ENCODE data around the gene INSC. TPM values are rescaled to one million over a fixed set of nuclear protein-coding genes. Genes with fewer than 3 reads are reported as not detected.

The INSC gene
- total and polyA plus RNA-seq, 2 experiments from 2014 or later = 0.10 TPM; not detected in 1

GRCh38 chr11:15142838-15143237 is 28.1 kb downstream of the INSC start:
- H2AFZ ChIP-seq = no peak overlapping the region
- WGBS (ENCODE audit: low lambda C conversion rate, missing lambda C conversion rate) = 79% methylated on average over 7 of the region's 7 CpGs
- no peak for DNase-seq (ENCODE audit: low spot score)
- H4K20me1 ChIP-seq (ENCODE audit: insufficient read depth, poor library complexity, severe bottlenecking) = no peaks in the 10 kb centered on the region
- H3K4me3 ChIP-seq = no peak overlapping the region
- no peaks in the 10 kb centered on the region for H3K36me3 ChIP-seq (replicated peaks; ENCODE audit: insufficient read depth, low read depth)
- no peaks in the 10 kb centered on the region for H3K9me3 ChIP-seq (ENCODE audit: low read depth)
- H3K27ac ChIP-seq = no peak overlapping the region
- no peaks in the 10 kb centered on the region for H3K4me1 ChIP-seq (ENCODE audit: insufficient read depth)
- TF ChIP-seq CTCF (IDR thresholded peaks at IDR 0.05; ENCODE audit: poor library complexity) (no peak), EZH2phosphoT487 (IDR thresholded peaks at IDR 0.05; ENCODE audit: low read depth, severe bottlenecking, unreplicated experiment) (no peak), EZH2 (IDR thresholded peaks at IDR 0.05; ENCODE audit: borderline replicate concordance) (no peak)
- H3K79me2 ChIP-seq = no peaks in the 10 kb centered on the region
- H3K9me2 ChIP-seq (replicated peaks; ENCODE audit: insufficient read depth) = no peaks in the 10 kb centered on the region
- no peaks in the 10 kb centered on the region for H3K27me3 ChIP-seq
- no peak overlapping the region for H3K4me2 ChIP-seq

- Histone ChIP-seq H3K36me3 (replicated peaks; ENCODE audit: insufficient read depth, low read depth) (no peaks in the 10 kb centered on the region), H3K27ac (no peak overlapping the region), H3K9me2 (replicated peaks; ENCODE audit: insufficient read depth) (no peaks in the 10 kb centered on the region), H3K79me2 (no peaks in the 10 kb centered on the region), H3K4me2 (no peak overlapping the region), H3K9me3 (ENCODE audit: low read depth) (no peaks in the 10 kb centered on the region), H3K4me1 (ENCODE audit: insufficient read depth) (no peaks in the 10 kb centered on the region), H3K4me3 (no peak overlapping the region), H4K20me1 (ENCODE audit: insufficient read depth, poor library complexity, severe bottlenecking) (no peaks in the 10 kb centered on the region), H3K27me3 (no peaks in the 10 kb centered on the region), H2AFZ (no peak overlapping the region)
- TF ChIP-seq EZH2phosphoT487 (IDR thresholded peaks at IDR 0.05; ENCODE audit: low read depth, severe bottlenecking, unreplicated experiment) = no peak
- TF ChIP-seq CTCF (IDR thresholded peaks at IDR 0.05; ENCODE audit: poor library complexity) = no peak
- TF ChIP-seq EZH2 (IDR thresholded peaks at IDR 0.05; ENCODE audit: borderline replicate concordance) = no peak
- no peak for DNase-seq (ENCODE audit: low spot score)
Observed at GRCh38 chr11:15143855-15144254, 29.1 kb downstream of the INSC start.

GRCh38 chr11:15144347-15144746 is 29.6 kb downstream of the INSC start:
- H3K27me3 ChIP-seq = no peaks in the 10 kb centered on the region
- no peak overlapping the region for H3K4me3 ChIP-seq
- no peaks in the 10 kb centered on the region for H4K20me1 ChIP-seq (ENCODE audit: insufficient read depth, poor library complexity, severe bottlenecking)
- no peak overlapping the region for H2AFZ ChIP-seq
- no peaks in the 10 kb centered on the region for H3K4me1 ChIP-seq (ENCODE audit: insufficient read depth)
- WGBS (ENCODE audit: low lambda C conversion rate, missing lambda C conversion rate) = 80% methylated on average over 1 of the region's 1 CpG
- H3K9me3 ChIP-seq (ENCODE audit: low read depth) = no peaks in the 10 kb centered on the region
- DNase-seq (ENCODE audit: low spot score) = no peak
- TF ChIP-seq EZH2phosphoT487 (IDR thresholded peaks at IDR 0.05; ENCODE audit: low read depth, severe bottlenecking, unreplicated experiment) (no peak), CTCF (IDR thresholded peaks at IDR 0.05; ENCODE audit: poor library complexity) (no peak), EZH2 (IDR thresholded peaks at IDR 0.05; ENCODE audit: borderline replicate concordance) (no peak)
- no peak overlapping the region for H3K4me2 ChIP-seq
- no peaks in the 10 kb centered on the region for H3K79me2 ChIP-seq
- no peaks in the 10 kb centered on the region for H3K36me3 ChIP-seq (replicated peaks; ENCODE audit: insufficient read depth, low read depth)
- no peak overlapping the region for H3K27ac ChIP-seq
- no peaks in the 10 kb centered on the region for H3K9me2 ChIP-seq (replicated peaks; ENCODE audit: insufficient read depth)

- Histone ChIP-seq H2AFZ (no peak overlapping the region), H3K4me2 (no peak overlapping the region), H3K9me3 (ENCODE audit: low read depth) (no peaks in the 10 kb centered on the region), H3K4me1 (ENCODE audit: insufficient read depth) (no peaks in the 10 kb centered on the region), H3K9me2 (replicated peaks; ENCODE audit: insufficient read depth) (no peaks in the 10 kb centered on the region), H4K20me1 (ENCODE audit: insufficient read depth, poor library complexity, severe bottlenecking) (no peaks in the 10 kb centered on the region), H3K4me3 (no peak overlapping the region), H3K79me2 (no peaks in the 10 kb centered on the region), H3K27me3 (no peaks in the 10 kb centered on the region), H3K36me3 (replicated peaks; ENCODE audit: insufficient read depth, low read depth) (no peaks in the 10 kb centered on the region), H3K27ac (peak overlapping the region; percentile 46)
- no peak for TF ChIP-seq EZH2 (IDR thresholded peaks at IDR 0.05; ENCODE audit: borderline replicate concordance)
- TF ChIP-seq EZH2phosphoT487 (IDR thresholded peaks at IDR 0.05; ENCODE audit: low read depth, severe bottlenecking, unreplicated experiment) = no peak
- TF ChIP-seq CTCF (IDR thresholded peaks at IDR 0.05; ENCODE audit: poor library complexity) = no peak
- WGBS (ENCODE audit: low lambda C conversion rate, missing lambda C conversion rate) = 61% methylated on average over 2 of the region's 2 CpGs
- DNase-seq (ENCODE audit: low spot score) = no peak
Observed at GRCh38 chr11:15145151-15145550, 30.4 kb downstream of the INSC start.
